T-helper 2 cell treated with Interferon-gamma antibody and Interleukin-4, amounts not matched to agents 100 ng/mL and 5 ng/mL, for 36 hours (primary cell): Measurements from ENCODE around the gene ATG5. TPM values are rescaled to one million over a fixed set of nuclear protein-coding genes. Genes with fewer than 3 reads are reported as not detected.

Source experiments
- intact Hi-C: fragments of 100-400 bp; cut with micrococcal nuclease; formaldehyde crosslinking; loops from one replicate; pipeline ENCODE4 v1.15.1; 2023
- total RNA-seq: library from RNA; stranded (reverse); gene quantifications from 2 replicates; pipeline ENCODE4 v1.2.3, GENCODE V29; 2022

The ATG5 gene
- total RNA-seq, 1 donor from 2014 or later: 32.9 TPM

DNA sequence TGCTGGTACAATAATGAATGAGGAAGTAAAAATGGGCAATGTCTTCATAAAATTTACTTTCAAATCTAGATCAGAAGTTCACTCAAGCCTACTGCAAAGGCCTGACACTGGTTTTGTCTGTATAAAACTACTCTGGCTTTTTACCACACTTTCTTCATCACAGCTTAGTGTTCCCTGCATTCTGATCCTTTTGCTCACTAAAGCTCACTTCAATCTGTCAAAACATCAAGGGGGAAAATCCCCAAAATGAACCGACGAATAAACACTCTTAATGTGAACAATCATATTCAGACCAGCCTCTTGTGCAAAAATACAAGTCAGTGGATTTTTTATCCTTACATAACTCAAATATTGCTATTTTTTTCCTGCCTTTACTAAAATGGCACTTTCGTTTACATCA, 140.9 kb downstream of the ATG5 start:
- intact Hi-C loops: loop anchor here (10.0 kb wide), 1 partner anchor 370 kb away; no protein-coding TSS in a partner anchor

GRCh38 chr6:106183430-106183829, 142.1 kb downstream of the ATG5 start:
- intact Hi-C loops: loop anchor here (10.0 kb wide), 1 partner anchor 369 kb away; no protein-coding TSS in a partner anchor

GRCh38 chr6:106182455-106182854, 143.1 kb downstream of the ATG5 start:
- intact Hi-C loops: loop anchor here (10.0 kb wide), 1 partner anchor 368 kb away; no protein-coding TSS in a partner anchor

GRCh38 chr6:106181664-106182418, 143.7 kb downstream of the ATG5 start:
- intact Hi-C loops: loop anchor here (10.0 kb wide), 1 partner anchor 367 kb away; no protein-coding TSS in a partner anchor

GRCh38 chr6:106180208-106180607, 145.4 kb downstream of the ATG5 start:
- intact Hi-C loops: loop anchor here (10.0 kb wide), 1 partner anchor 365 kb away; no protein-coding TSS in a partner anchor

DNA sequence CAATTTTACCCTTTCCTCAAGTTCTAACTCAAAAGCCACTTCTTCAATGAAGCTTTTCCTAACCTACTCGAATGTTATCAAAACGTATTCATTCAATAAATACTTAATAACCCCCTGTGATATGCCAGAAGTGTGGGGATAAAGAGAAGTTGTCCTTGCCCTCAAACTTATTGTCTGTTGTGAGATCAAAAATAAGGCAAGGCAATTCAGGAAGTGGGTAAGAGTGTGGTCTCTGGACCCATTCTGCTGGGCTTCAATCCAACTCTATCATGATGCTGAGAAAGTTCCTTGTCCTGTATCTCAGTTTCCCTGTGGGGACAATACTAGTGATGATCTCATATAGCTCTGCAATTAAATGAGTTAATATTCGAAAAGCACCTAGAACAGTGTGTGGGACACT, 146.7 kb downstream of the ATG5 start:
- intact Hi-C loops: no loop called here

DNA sequence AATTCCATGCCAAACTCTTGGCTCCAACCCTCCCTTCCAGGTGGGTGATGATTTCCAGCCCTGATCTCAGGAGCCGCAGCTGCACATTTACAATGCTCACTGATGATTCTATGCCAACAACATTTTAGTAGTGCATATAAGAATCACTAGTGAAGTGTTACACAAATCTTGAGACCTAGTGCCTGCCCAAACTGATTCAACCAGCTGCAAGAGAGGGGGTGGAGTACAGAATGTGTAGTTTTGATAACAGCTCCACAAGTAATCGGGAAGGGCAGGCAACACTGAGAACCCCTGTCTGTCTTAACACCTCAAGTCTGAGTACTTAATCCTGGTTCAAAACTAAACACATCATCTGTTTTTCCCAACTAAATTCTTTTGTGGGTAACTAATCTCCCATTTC, 147.8 kb downstream of the ATG5 start:
- intact Hi-C loops: no loop called here

DNA sequence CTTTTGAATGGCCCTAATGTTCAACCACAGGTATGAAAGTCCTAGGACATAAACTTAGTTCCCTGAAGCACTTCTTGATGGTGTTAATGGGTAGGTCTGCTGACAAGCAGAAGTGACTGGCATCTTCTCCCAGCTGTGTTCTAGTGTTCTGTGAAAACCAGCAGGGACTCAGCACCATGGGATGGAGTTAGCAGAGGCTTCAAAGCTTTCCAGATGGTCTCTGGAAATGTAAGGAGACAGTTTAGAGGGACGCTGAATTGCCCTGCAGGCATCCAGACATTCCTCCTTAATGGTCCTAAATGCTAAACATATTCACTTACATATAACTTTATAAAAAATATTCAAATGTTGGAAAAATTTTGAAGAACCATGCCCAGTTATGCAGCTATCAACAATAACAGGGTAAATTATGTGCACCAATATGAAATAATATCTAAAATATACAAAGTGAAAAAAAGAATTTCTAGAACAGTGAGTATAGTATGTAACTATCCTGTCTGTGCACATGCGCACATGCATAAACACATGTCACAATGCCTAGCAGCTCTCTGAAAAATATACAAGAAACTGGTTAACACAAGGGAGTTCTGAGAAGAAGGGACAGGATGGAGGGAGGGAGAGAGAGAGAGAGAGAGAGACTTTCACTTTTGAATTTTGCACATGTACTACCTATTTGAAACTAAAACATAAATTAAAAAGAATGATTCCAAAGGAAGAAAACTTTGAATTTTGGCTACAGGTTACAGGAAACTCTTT, 152.3 kb downstream of the ATG5 start:
- intact Hi-C loops: loop anchor here (1.0 kb wide), 1 partner anchor 9 kb away; no protein-coding TSS in a partner anchor

DNA sequence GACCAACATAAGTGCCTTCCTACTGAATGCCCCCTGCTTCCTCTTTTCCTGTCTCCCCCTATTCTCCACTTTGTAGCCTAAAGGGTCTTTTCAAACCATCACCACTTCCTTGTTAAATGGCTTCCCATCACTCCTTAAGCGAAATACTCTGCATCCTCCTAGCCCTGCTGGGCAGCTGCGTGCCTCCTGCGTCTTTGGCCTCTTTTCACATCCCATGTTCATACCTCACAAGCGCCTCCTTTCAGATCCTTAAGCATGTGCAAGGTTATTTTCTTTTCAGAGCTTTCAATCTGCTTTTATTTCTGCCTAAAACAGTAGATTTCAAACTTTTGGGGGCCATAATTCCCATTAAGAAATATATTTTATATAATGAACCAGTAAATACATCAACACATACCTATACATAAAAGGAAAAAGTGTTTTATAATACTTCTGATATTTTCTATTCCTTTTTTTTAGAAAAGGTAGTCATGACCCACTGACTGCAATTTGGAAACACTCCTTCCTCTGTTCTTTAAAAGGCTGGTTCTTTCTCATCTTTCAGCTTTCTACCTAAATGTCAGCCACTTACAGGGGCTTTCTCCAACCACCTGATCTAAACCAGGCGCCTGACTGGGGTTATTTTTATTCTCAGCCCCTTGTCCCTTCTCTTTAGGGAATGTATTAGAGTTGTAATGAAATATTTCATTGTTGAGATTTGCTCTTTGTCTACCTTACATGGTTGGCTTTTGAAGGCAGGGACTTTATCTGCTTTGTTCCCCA, 155.3 kb downstream of the ATG5 start:
- intact Hi-C loops: no loop called here

DNA sequence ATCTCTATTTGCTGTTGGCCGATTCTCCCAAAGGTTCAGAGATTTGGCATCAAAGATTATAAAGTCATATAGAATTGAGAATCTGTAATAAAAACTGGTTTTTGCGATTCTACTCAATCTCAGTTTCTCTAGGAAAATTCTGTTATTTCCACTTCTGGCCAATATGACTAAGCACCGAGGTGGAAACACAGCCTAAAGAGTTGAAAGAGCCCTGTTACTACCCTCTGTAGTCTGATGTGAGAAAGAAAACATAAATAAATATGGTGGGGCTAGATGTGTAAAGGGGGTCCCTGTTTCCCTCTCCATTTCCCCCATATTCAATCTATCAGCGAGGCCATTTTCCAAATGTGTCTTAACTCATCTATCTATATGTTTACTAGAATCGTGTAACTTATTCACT, 156.0 kb downstream of the ATG5 start:
- intact Hi-C loops: loop anchor here (10.0 kb wide), 1 partner anchor 355 kb away; no protein-coding TSS in a partner anchor

DNA sequence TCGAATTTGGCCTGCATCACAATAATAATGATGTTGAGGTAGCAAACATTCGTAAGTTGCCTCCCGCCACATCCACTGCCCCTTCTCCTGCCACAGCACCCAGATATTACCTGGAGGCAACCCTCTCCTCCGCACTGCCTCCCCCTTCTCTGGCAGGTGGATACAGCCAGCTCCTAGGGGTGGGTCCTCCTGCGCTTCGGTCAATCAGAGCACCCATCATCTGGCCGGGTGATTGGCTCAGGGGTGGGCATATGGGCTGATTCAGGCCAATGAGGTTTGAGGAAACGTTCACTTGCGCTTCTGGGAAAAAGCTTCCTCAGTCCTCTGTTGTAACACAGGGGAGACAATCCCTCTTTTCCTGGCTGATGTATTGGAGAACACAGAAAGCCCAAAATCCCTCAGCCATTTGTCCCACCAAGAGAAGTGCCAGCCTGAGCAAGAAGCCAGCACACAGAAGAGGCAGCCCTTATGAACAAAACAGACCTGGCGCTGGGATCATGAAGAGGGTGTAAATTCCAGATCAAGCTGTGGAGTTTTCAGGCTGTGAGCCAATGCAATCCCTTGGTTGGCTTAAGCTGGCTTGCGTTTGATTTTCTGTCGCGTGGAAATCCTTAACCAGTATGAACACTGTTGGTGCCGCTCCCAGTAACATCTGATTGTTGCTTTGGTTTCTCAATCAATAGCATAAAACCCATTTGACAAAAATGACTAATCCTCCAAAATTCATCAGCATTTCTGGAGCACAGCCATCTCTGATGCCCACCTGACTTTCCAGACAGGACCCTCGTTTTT, 157.3 kb downstream of the ATG5 start:
- intact Hi-C loops: loop anchor here (10.0 kb wide), 1 partner anchor 357 kb away; no protein-coding TSS in a partner anchor

DNA sequence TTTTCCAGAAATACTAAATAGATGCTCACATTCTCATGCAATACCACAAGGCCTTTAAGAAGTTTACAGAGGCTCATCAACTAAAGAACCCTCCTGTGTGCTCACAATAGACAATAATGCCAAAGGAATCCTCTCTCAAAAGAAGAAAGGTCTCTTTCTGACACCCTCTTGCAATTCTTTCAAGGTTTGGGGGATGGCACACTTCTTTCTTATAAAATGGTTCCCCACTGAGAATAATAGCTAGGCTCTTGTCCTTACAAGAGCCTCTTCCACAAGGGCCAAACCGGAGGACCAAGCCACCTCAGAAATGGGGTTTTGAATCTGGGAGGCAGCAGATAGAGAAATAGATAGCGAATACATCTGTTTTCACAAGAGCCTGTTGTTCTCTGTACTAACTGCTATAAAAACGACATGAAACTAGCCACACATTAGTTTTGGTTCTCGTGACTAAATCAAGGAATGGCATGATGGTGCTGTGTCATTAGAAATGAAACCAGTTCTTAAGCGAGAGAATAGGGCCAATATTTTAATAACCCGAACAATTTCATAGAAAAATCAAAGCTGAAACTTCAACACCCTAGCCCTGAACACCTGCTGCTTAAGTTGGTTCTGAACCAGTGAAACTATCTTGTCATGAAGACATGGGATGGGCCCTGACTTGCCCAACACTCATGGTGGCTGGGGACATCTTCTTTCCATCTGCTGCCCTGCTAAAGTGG, 158.3 kb downstream of the ATG5 start:
- intact Hi-C loops: loop anchor here (10.0 kb wide), 1 partner anchor 358 kb away; no protein-coding TSS in a partner anchor

- intact Hi-C loops: loop anchor here (2.0 to 10.0 kb wide), 2 partner anchors 57 to 359 kb away; no protein-coding TSS in a partner anchor
These were observed 159.6 kb downstream of the ATG5 start for GRCh38 chr6:106165885-106166485.

DNA sequence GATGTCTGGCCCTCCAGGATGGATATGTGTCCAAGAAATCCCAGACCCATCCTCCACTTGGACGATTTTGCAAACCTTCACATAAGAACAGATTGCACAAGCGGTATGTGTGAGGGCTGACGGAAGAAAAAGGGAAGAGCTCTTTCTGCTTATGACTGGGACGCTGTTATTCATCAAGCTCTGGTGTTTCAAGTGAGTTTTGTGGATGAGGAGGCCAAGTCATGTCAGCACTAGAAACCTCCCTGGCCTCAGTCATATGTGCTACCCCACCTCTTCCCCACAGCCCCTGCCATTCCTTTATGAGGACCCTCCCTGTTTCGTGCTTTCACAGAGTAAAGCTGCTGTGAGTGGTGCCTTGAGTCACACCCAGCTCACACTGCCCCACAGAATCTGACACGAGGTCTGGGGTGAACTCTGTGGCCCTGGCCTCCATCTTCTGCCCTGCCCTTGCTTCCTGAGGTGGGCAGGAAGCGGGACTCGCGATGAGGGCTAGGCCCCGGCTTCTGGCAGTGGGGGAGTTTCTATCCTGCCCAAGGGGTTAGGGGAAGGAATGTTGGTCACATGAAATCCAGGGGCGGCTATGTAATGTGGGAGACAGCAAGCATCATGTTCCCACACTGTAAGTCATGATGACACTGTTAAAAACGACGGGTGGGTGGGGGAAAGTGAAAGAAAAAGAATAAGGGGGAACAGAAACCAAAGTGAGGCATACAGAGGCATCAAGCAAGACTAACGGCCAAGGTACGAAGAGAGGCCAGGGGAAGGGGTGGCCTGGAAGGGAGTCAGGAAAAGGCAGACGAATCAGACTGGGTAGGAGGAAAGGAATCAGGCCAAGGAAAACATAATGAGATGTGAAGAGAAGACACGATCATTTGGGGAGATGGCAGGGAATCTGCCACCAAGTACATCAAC, 161.3 kb downstream of the ATG5 start:
- intact Hi-C loops: loop anchor here (1.0 to 10.0 kb wide), 10 partner anchors 9 to 361 kb away; no protein-coding TSS in a partner anchor

DNA sequence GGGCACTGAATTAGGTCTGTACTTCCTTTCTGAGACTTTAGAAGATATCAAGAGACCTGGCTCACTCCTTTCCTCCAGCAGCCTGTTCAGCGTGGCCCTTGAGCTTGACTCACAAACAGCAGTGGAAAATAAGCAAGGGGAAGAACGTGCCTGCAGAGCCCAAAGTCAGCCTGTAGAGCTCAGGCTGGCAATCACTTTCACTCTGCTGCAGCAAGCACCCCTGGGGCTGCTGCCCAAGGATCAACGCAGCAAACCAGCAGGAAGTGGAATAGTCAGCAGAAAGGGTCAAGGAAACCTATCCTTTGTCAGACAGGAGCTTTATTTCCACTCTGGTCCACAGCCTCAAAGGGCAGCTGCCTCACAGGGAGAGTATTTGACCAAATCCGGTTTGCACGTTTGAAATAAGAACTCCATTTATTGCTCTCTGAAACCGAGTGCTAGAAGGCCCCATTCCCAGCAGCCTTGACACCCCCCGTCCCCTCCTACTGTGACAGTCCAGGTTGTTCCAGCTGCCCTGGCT, 162.1 kb downstream of the ATG5 start:
- intact Hi-C loops: loop anchor here (1.0 to 10.0 kb wide), 3 partner anchors 37 to 361 kb away; no protein-coding TSS in a partner anchor

- intact Hi-C loops: loop anchor here (1.0 to 10.0 kb wide), 3 partner anchors 37 to 362 kb away; no protein-coding TSS in a partner anchor
These were observed 162.6 kb downstream of the ATG5 start for GRCh38 chr6:106162921-106163320.

DNA sequence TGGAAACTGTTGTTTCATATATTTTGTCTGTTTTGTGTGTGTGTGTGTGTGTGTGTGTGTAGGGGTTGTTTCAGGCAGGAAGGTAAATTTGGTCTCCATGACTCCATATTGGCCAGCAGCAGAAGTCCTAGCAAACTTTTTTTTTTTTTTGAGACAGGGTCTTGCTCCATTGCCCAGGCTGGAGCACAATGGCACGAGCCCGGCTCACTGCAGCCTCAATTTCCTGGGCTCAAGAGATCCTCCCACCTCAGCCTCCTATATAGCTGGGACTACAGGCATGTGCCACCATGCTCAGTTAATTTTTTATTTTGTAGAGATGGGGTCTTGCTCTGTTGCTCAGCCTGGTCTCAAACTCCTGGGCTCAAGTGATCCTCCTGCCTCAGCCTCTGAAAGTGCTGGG, 163.7 kb downstream of the ATG5 start:
- intact Hi-C loops: loop anchor here (10.0 kb wide), 1 partner anchor 363 kb away; no protein-coding TSS in a partner anchor
